Activated T-cell treated with anti-CD3 and anti-CD28 coated beads for 48 hours (primary cell): ENCODE results near the gene ZBTB32.
"Not testable (repeated sequence)": the region's sequence is repeated elsewhere in the genome, so short reads cannot be mapped to it uniquely, and the experiment has no call there.

Experiments used
- DNase-seq: peaks from one replicate; pipeline ENCODE4 v3.0.0-alpha.2; 2020; ENCODE audit warnings: low read depth

Gene ZBTB32

GRCh38 chr19:35704218-35704617 is at the start of gene ZBTB32:
TSS of gene ZBTB32 (plus strand) at chr19:35704558. CDS start at chr19:35714627, 10,069 bp downstream.
- no peak for DNase-seq

GRCh38 chr19:35654828-35655227 is 49.5 kb upstream of the ZBTB32 start:
- not testable (repeated sequence) for DNase-seq

- no peak for DNase-seq
These were observed 48.8 kb upstream of the ZBTB32 start for GRCh38 chr19:35655600-35655999.

GRCh38 chr19:35656700-35657099 is 47.7 kb upstream of the ZBTB32 start:
- DNase-seq: no peak

- no peak for DNase-seq
These were observed 46.3 kb upstream of the ZBTB32 start for GRCh38 chr19:35657904-35658700.

- no peak for DNase-seq
These were observed 42.4 kb upstream of the ZBTB32 start for GRCh38 chr19:35661995-35662340.

- DNase-seq: no peak
These were observed 40.4 kb upstream of the ZBTB32 start for GRCh38 chr19:35663981-35664380.

- no peak for DNase-seq
These were observed 39.2 kb upstream of the ZBTB32 start for GRCh38 chr19:35665157-35665556.

- no peak for DNase-seq
These were observed 38.8 kb upstream of the ZBTB32 start for GRCh38 chr19:35665604-35666003.

- DNase-seq: no peak
These were observed 38.0 kb upstream of the ZBTB32 start, which contains the start of gene UPK1A for GRCh38 chr19:35666251-35666913. TSS of gene UPK1A (plus strand) at chr19:35666517. CDS start at chr19:35666813, 296 bp downstream.

- no peak for DNase-seq
These were observed 34.8 kb upstream of the ZBTB32 start for GRCh38 chr19:35669566-35669965.

- no peak for DNase-seq
These were observed 34.4 kb upstream of the ZBTB32 start for GRCh38 chr19:35669974-35670373.

GRCh38 chr19:35670686-35671085 is 33.7 kb upstream of the ZBTB32 start:
- DNase-seq: no peak

- no peak for DNase-seq
These were observed 32.5 kb upstream of the ZBTB32 start for GRCh38 chr19:35671818-35672217.

- DNase-seq: peak; percentile 50
These were observed 31.1 kb upstream of the ZBTB32 start for GRCh38 chr19:35673121-35673804.

GRCh38 chr19:35675589-35676140 is 28.7 kb upstream of the ZBTB32 start:
- DNase-seq: no peak

- DNase-seq: no peak
These were observed 14.5 kb upstream of the ZBTB32 start for GRCh38 chr19:35689836-35690235.

GRCh38 chr19:35691106-35691505 is 13.3 kb upstream of the ZBTB32 start:
- not testable (repeated sequence) for DNase-seq

GRCh38 chr19:35692010-35692409 is 12.3 kb upstream of the ZBTB32 start:
- no peak for DNase-seq

GRCh38 chr19:35693422-35693821 is 10.9 kb upstream of the ZBTB32 start:
- no peak for DNase-seq

GRCh38 chr19:35693835-35694599 is 10.3 kb upstream of the ZBTB32 start:
- peak; percentile 85 for DNase-seq

- DNase-seq: no peak
These were observed 8.4 kb upstream of the ZBTB32 start for GRCh38 chr19:35695895-35696422.
